Ovary (tissue), 9 donors: ENCODE data around the gene RAB37. TPM values are rescaled to one million over a fixed set of nuclear protein-coding genes. Genes with fewer than 3 reads are reported as not detected.
A peak's percentile ranks its signal among the peaks of the same experiment; 100 is the strongest.

Experiments
- DNase-seq, 5 donors: peaks; one replicate each; pipeline ENCODE4 v3.0.0-alpha.2; 2019 to 2020
- H3K27ac ChIP-seq, 2 donors: fragments of 200-600 bp; one replicate each; pipeline versions ENCODE4 v1.5.1 to v1.8.0; 2019 to 2022
- H3K27me3 ChIP-seq: fragments of 200-600 bp; one replicate; pipeline ENCODE4 v1.8.0; 2022
- H3K36me3 ChIP-seq: fragments of 200-600 bp; sonication (generic); one replicate; pipeline ENCODE4 v1.5.1; 2019
- H3K4me1 ChIP-seq: one replicate; pipeline ENCODE4 v1.8.1; 2013; ENCODE audit warnings: mild to moderate bottlenecking, moderate library complexity; ENCODE audit not compliant: insufficient read depth
- H3K4me3 ChIP-seq: fragments of 200-600 bp; sonication (generic); one replicate; pipeline ENCODE4 v1.5.1; 2017
- H3K9me3 ChIP-seq, 2 donors: fragments of 200-600 bp in 1 of 2; sonication (generic) in 1 of 2; one replicate each; pipeline versions ENCODE4 v1.5.1 to v1.8.1; 2013 to 2019; ENCODE audit warnings: mild to moderate bottlenecking in 1 of 2, moderate library complexity in 1 of 2
- CTCF ChIP-seq, 3 donors: fragments of 450-650 bp in 2 of 3; fragments of 200-600 bp in 1 of 3; IDR thresholded peaks; one replicate each; pipeline versions ENCODE4 v1.5.1 to v1.8.0; 2016 to 2022; ENCODE audit warnings: antibody characterized with exemption in 3 of 3, mild to moderate bottlenecking in 1 of 3
- EP300 ChIP-seq: sonication (generic); formaldehyde crosslinking; IDR thresholded peaks from one replicate; pipeline ENCODE4 v1.6.1; 2017; ENCODE audit warnings: antibody characterized with exemption
- POLR2A ChIP-seq: fragments of 450-650 bp; IDR thresholded peaks from one replicate; pipeline ENCODE4 v1.6.1; 2017; ENCODE audit warnings: antibody characterized with exemption, mild to moderate bottlenecking, moderate library complexity
- WGBS, 3 donors: extraction: QIAGEN DNeasy Blood & Tissue Kit in 1 of 3; methylation state at CpG; one replicate each; pipeline versions ENCODE4 v1.1.5 to v1.1.7; 2013 to 2017; 5-methylcytosine and 5-hydroxymethylcytosine counted together
- intact Hi-C, 4 donors: fragments of 100-400 bp; cut with DNase I; formaldehyde crosslinking; loops; one replicate each; pipeline versions ENCODE4 v1.11.0 to v1.15.1; 2022 to 2023
- polyA plus RNA-seq, 2 donors: library from polyadenylated mRNA; stranded (reverse); fragments of 200-250 nt in 1 of 2; fragments of 350-450 nt in 1 of 2; fragmentation: Illumina TruSeq in 1 of 2; extraction: RNeasy Lipid Tissue Mini Kit (QIAGEN cat#74804) in 1 of 2; gene quantifications; one replicate each; pipeline ENCODE4 v1.2.3, GENCODE V29; 2013 to 2014
- total RNA-seq, 7 donors: library from RNA; depleted of rRNA in 2 of 7; stranded (reverse); fragments of >200 nt in 2 of 7; fragmentation: NEBNext Ultra II Directional in 3 of 7; extraction: Animal tissue kit (Norgen Biotek cat#: 25700) in 3 of 7; gene quantifications; one replicate each; pipeline versions ENCODE4 v1.1.0 to v1.2.4, GENCODE V29; 2016 to 2023
- donor health status: DM: no; HTN: no; CAD: no; lungs with moderate emphysema.
- donor health status: DM: no; HTN: no; CAD: no.
- donor health status: Bipolar disorder and iron deficiency.
- donor health status: DM: yes; HTN: yes; CAD: no.
- donor health status: DM: no; HTN: no; CAD: no.
- donor health status: DM: yes; HTN: yes; CAD: no.

The RAB37 gene
- total and polyA plus RNA-seq, 9 donors, result 0.45 to 2.4 (median 0.58) TPM; not detected in 2

- 78 to 86% (median 86%) methylated on average over 10 of the region's 10 CpGs for WGBS, 3 donors
- intact Hi-C loops, result no loop called here
- Histone ChIP-seq H3K27me3 (no peaks in the 10 kb centered on the region), H3K9me3 (no peaks in the 10 kb centered on the region), H3K4me3 (no peak overlapping the region), H3K4me1 (peaks cover 23% of the 10 kb centered on the region), H3K27ac (no peak overlapping the region), H3K36me3 (no peaks in the 10 kb centered on the region)
- DNase-seq, result peak in 1 of 5 donors; percentile 27
- TF ChIP-seq EP300 (no peak), CTCF (IDR thresholded peaks at IDR 0.05) (no peak), POLR2A (no peak)
Measured at GRCh38 chr17:74759941-74760340, 22.9 kb downstream of the RAB37 start.

DNA sequence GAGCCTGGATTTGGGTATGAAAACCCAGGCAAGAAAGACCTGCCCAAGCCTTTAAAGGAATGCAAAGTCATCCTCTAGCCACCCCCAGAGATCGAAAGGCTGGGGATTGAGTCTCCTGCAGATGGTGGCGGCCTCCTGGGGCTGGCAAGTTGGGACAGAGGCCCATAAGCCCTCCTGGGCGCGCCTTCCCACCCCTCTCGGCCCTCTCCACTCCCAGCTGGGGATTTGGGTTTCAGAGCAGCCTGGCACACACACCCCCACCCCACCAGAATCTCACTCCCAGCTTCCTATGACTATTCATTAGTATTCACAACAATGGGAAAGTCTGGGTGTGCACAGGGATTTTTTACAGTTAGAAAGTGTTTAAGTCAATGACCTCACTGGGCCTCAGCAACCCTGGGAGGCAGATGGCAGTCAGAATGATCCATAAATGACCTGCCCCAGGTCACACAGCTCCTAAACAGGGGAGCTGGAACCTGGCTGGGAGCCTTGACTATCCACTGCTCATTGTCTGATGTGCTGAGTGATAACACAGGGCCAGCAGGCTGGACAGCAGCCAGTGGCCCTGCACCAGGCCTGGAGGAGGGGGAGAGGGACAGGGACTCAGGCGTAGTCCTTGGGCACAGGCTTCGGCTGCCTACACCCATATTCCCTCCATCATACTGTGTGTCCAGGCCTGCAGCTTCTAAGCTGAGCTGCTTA lies 23.5 kb downstream of the RAB37 start:
- no peaks in the 10 kb centered on the region for H3K9me3 ChIP-seq

GRCh38 chr17:74761419-74761818 lies 24.4 kb downstream of the RAB37 start:
- Histone ChIP-seq H3K4me1 (peaks cover 23% of the 10 kb centered on the region), H3K9me3 (no peaks in the 10 kb centered on the region), H3K4me3 (no peak overlapping the region), H3K27ac (no peak overlapping the region), H3K36me3 (no peaks in the 10 kb centered on the region), H3K27me3 (no peaks in the 10 kb centered on the region)
- intact Hi-C loops, result no loop called here
- TF ChIP-seq CTCF (IDR thresholded peaks at IDR 0.05) (no peak), POLR2A (no peak), EP300 (no peak)
- no peak for DNase-seq
- 63 to 74% (median 73%) methylated on average over 5 of the region's 5 CpGs for WGBS, 3 donors

More for the DNA sequence above, 23.5 kb downstream of the RAB37 start:
- H3K27ac ChIP-seq, result no peak overlapping the region
- peaks cover 23% of the 10 kb centered on the region for H3K4me1 ChIP-seq
- H3K36me3 ChIP-seq, result no peaks in the 10 kb centered on the region
- 79 to 87% (median 86%) methylated on average over 7 of the region's 7 CpGs for WGBS, 3 donors
- no peak for TF ChIP-seq CTCF (IDR thresholded peaks at IDR 0.05)
- intact Hi-C loops, result no loop called here
- no peak overlapping the region for H3K4me3 ChIP-seq
- peak in 1 of 5 donors; percentile 27 for DNase-seq
- H3K27me3 ChIP-seq, result no peaks in the 10 kb centered on the region

DNA sequence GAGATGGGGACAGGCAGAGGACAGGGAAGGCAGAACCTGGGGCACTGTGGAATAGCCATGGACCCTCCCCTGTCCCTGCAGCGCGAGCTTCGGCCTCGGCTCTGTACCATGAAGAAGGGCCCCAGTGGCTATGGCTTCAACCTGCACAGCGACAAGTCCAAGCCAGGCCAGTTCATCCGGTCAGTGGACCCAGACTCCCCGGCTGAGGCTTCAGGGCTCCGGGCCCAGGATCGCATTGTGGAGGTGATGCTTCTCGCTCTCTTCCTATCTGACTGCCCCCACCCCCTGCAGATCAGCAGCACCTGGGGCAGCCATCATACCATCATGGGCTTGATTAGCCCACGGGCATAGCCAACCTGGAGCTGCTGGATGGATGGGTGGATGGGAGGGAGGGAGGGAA lies 24.9 kb downstream of the RAB37 start:
- WGBS, 3 donors, result 95 to 97% (median 96%) methylated on average over 11 of the region's 11 CpGs
- peaks cover 23% of the 10 kb centered on the region for H3K4me1 ChIP-seq
- TF ChIP-seq EP300, result no peak
- TF ChIP-seq CTCF (IDR thresholded peaks at IDR 0.05), result no peak
- TF ChIP-seq POLR2A, result no peak

More for the DNA sequence above, 24.9 kb downstream of the RAB37 start:
- H3K4me3 ChIP-seq, result no peak overlapping the region
- DNase-seq, result no peak
- no peaks in the 10 kb centered on the region for H3K9me3 ChIP-seq
- H3K27me3 ChIP-seq, result no peaks in the 10 kb centered on the region
- H3K36me3 ChIP-seq, result no peaks in the 10 kb centered on the region
- no peak overlapping the region for H3K27ac ChIP-seq
- intact Hi-C loops, result no loop called here
